NCI-H82 (cell line): ENCODE results near the gene GDPD5.

ENCODE experiments used
- DNase-seq: peaks from one replicate; lab custom pipeline; 2025; lab: John Stamatoyannopoulos, UW

The GDPD5 gene

GRCh38 chr11:75525433-75526191, at the start of gene GDPD5:
Gene GDPD5 (minus strand): TSS chr11:75525941. CDS start chr11:75477735, 48,206 bp downstream.
- DNase-seq, result peak; percentile 91

DNA sequence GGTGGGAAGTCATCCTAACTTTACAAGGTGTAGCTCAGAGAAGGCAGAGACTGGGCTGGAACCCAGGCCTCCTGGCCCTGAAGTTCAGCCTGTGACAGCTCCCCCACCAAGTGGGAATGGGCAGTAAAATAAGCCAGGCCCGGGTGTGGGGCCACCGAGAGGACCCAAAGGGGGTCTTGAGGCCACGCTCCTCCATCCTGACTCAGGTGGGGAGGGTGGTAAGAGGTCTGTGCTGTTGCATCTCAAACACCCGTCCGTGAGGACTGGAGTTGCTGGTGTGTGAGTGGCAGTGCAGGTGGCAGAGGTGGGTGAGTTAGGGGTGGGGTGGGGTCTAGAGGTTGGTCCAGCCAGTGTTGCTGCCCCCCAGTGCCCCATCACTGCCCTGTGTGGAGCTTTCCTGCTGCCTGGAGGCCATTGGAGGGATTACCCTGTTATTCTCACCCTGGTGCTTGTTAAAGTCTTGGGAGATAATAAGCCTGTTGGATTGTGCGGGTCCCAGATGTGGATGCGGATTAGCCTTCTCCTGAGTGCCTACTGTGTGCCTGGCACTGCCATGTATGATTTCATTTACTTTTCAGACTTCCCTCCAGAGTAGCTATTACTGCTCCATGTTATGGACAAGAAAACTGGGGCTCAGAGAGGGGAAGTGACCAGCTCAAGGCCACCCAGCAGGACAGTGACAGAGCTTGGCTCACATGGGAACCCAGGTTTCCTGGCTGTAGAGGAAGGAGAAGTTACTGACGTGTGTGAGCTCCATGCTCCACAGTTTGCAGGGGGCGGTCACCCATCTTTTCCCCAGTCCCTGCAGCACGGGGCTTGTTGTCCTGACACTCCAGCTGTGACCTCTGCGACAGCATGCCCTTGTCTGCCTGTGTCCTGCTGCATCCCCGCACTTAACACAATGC, 49.2 kb upstream of the GDPD5 start:
- DNase-seq, result no peak

GRCh38 chr11:75572744-75573143, 47.0 kb upstream of the GDPD5 start:
- no peak for DNase-seq

DNA sequence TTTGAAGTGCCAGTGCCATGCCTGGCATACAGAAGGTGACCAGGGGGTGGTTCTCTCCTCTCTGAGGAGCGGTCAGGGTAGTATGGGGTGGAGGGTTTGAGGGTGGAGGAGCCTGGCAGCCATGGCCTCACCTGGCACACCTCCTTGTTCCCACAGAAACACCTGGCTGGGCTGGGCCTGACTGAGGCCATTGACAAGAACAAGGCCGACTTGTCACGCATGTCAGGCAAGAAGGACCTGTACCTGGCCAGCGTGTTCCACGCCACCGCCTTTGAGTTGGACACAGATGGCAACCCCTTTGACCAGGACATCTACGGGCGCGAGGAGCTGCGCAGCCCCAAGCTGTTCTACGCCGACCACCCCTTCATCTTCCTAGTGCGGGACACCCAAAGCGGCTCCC, 45.9 kb upstream of the GDPD5 start:
- DNase-seq, result no peak

DNA sequence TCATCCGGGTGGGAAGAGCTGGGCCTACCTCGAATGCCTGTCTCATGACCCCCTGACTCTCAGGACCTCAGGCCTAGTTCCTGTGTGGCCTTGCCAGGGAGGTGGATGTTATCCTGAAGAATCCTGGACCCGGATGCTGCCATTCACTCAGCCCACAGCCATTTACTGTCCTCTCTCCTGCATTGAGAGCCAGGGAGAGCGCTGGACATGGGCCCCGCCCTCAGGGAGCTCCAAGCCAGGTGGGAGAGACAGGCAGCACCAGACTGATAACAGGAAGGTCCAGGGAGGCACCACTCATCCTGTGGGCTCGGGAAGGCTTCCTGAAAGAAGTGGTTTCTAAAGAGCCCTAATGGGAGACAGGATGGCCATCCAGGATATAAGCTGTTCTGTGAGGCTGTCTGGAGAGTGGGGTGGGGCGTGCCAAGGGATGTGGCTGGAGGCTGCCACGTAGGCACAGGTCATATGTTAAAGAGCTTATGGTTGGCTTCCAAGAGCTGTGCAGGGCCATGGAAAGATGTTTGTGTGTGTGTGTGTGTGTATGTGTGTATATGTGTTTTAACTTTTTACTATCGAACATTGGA, 44.9 kb upstream of the GDPD5 start:
- peak; percentile 12 for DNase-seq

DNA sequence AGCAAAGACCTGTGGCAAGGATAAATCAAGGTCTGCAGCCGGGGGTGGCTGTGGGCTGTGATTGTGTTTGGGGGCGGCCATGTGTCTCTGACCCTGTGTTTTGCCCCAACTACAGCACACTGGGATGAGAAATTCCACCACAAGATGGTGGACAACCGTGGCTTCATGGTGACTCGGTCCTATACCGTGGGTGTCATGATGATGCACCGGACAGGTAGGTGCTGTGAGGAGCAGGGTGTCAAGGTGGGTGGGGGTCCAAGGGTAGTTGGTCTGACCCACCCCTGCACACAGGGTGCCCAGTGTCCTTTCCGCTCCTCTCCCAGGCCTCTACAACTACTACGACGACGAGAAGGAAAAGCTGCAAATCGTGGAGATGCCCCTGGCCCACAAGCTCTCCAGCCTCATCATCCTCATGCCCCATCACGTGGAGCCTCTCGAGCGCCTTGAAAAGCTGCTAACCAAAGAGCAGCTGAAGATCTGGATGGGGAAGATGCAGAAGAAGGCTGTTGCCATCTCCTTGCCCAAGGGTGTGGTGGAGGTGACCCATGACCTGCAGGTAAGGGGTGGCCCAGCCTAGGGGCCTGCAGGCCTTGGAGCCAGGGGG, 43.0 kb upstream of the GDPD5 start:
- DNase-seq, result no peak

DNA sequence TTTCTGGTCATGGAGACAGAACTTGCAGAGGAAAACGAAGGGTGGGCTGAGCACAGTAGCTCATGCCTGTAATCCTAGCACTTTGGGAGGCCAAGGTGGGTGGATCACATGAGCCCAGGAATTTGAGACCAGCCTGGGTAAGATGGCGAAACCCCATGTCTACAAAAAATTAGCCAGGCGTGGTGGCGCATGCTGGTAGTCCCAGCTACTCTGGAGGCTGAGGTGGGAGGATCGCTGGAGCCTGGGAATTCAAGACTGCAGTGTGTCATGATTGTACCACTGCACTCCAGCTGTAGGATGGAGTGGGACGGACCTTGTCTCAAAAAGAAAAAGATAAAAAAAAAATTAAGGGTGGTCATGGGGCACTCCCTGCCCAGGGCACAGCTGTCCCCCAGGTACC, 42.2 kb upstream of the GDPD5 start:
- DNase-seq, result no peak

GRCh38 chr11:75566763-75567279, 41.1 kb upstream of the GDPD5 start:
- DNase-seq, result no peak

DNA sequence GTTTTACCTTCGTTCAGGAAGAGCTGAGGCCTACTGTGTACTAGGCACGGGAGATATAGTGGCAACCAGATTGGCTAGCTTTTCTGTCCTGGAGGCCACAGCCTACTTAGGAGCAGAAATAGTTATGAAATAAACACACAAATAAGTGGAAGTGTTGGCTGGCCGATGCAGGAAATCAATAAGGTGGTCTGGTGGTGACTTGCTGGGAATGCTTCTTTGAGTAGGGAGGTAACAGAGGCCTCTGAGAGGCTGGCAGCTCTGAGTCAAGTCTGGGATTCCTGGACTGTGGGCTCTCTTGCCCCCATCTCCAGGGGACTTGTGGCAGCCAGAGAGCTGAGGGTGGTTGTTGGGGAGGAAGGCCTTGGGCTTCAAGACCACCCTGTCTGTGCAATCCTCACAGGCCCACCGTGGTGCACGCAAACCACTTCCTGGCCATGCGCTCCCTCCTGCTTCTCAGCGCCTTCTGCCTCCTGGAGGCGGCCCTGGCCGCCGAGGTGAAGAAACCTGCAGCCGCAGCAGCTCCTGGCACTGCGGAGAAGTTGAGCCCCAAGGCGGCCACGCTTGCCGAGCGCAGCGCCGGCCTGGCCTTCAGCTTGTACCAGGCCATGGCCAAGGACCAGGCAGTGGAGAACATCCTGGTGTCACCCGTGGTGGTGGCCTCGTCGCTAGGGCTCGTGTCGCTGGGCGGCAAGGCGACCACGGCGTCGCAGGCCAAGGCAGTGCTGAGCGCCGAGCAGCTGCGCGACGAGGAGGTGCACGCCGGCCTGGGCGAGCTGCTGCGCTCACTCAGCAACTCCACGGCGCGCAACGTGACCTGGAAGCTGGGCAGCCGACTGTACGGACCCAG, 40.4 kb upstream of the GDPD5 start:
- DNase-seq, result no peak

DNA sequence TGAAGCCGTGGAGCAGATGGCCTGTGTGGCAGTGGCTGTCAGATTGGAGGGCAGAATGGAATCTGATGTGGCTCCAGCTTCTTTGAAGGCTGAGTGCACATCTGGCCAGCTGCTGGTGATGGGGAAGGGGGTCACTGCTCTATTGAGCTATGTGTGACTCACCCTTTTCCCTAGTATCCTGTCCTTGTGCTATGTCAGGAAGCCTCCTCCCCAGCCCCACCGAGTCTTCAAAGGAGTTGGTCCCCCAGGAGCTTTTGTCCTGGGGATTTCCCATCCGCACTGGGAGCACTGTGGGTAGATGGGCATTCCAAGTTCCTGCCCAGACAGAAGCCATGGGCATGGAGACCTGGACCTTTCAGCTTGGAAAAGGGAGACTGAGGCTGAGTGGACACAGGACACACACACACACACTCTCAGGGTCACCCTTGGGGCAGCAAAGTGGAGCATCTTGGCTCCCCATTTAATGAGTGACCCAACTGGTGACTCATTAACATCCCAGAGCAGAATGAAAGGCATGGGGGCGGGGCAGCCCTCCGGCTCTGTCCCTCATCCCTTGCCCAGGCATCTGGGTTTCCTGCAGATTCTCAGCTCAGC, 39.6 kb upstream of the GDPD5 start:
- no peak for DNase-seq

DNA sequence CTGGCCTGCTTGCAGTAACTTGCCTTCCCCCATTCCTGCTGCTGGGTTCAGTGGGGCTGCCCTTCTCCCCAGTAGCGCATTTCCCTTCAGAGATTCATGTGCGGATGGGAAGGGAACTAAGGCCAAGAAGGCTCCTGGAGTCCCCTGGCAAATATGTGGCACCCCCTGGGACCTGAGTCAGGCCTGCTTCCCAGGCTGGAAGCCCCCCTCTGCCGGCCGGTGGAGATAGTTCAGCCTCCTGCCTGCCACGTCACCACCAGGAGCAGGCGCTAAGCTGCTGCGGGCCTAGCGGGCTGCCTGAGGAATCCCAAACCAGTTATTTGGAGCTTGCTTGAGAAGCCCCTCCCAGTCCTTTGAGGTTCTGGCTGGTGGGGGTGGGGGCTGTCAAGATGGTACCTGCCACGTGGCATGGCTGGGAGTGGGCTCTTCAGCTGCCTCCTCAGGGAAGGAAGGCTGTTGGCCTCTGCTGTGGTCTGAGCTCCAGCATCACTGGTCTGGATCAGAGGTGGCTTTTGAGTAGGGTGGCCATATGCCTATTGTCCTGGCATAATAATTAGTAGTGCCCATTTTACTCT, 38.3 kb upstream of the GDPD5 start:
- DNase-seq, result no peak

GRCh38 chr11:75563501-75563977, 37.8 kb upstream of the GDPD5 start:
- no peak for DNase-seq

DNA sequence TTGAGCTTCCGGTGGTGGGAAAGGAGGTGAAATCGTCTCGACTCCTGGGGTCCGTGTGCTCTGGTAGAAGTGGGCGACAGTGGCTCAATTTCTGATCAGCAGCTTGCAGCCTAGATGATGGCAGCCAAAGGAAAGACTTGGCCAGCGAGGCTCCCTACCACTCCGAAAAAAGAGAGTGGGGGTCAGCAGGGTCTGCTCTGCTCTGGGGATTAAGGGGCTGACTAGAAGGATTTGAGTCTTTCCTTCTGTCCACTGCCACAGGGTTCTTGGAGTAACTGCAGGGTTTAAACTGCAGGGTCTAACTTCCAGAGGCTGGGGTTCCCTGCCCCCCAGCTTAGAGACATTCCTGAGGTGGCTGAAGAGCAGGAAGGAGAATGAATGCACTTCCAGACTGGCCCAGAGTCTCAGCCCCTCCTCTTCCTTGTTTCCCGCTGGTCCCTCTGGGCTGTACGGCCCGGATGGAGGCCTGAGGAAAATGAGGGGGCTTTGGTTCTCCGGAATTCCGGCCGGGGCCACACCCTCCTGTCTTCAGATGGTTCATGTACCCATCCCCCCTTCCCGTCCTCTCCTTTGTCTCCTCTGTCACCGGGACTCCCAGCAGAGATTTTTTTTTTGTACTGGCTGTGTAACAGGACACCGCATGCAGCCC, 37.2 kb upstream of the GDPD5 start:
- peak; percentile 42 for DNase-seq

- peak; percentile 61 for DNase-seq
Measured at GRCh38 chr11:75562048-75562835, 36.5 kb upstream of the GDPD5 start, which contains the start of gene SERPINH1. Gene SERPINH1 (plus strand): TSS chr11:75562253. CDS start chr11:75566350, 4,097 bp downstream.

- no peak for DNase-seq
Measured at GRCh38 chr11:75561426-75562047, 35.8 kb upstream of the GDPD5 start.

DNA sequence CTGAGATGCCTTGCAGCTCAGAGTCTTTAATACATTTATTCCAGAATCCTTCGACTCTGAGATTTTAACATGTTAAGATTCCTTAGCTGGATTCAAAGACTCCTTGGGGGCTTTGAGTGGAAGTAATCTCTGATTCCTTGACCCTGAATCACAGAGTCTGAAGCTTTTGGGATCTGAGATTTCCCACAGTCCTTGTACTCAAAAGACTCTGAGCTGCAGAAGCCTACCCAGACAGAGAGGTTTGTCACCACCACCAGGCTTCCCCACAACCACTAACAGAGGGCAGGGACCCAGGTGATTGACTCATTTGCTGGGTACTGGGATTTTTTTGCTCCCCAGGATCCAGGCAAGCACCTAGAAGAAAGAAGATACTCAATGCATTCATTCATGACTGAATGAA, 34.9 kb upstream of the GDPD5 start:
- DNase-seq, result no peak

- DNase-seq, result no peak
Measured at GRCh38 chr11:75558939-75559843, 33.5 kb upstream of the GDPD5 start.
